MV-4-11 (cell line): ENCODE results near the gene AADAT.

Experiments used
- DNase-seq: peaks from one replicate; lab custom pipeline; 2025; lab: John Stamatoyannopoulos, UW

Gene AADAT

GRCh38 chr4:170033999-170034398 is 55.8 kb downstream of the AADAT start:
- no peak for DNase-seq

DNA sequence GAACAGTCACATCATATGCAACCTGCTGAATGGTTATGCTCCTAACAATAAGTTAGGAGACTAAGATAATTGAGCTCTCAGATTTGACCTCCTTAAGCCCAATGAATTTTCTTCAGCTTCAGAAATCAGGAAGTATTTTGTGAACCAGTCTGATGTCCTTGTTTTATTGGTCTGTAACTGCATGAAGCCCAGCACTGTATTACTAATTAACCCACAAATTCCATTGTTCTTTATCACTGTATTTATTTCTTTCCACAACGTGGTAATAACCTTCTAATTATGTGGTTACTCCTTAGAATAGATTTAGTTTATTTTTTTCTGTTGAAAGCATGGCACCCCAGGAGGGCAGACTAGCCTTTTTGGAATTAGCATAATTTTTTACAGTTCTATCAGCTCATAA is 59.6 kb downstream of the AADAT start:
- no peak for DNase-seq

- DNase-seq = peak; percentile 84
These were observed 62.5 kb downstream of the AADAT start for GRCh38 chr4:170027181-170027829.

GRCh38 chr4:170026253-170027021 is 63.3 kb downstream of the AADAT start, which contains the start of gene MFAP3L:
MFAP3L (minus strand) TSS chr4:170026395; CDS start chr4:170005877, 20,518 bp downstream.
- peak; percentile 40 for DNase-seq

- no peak for DNase-seq
These were observed 64.1 kb downstream of the AADAT start for GRCh38 chr4:170025523-170026252.

DNA sequence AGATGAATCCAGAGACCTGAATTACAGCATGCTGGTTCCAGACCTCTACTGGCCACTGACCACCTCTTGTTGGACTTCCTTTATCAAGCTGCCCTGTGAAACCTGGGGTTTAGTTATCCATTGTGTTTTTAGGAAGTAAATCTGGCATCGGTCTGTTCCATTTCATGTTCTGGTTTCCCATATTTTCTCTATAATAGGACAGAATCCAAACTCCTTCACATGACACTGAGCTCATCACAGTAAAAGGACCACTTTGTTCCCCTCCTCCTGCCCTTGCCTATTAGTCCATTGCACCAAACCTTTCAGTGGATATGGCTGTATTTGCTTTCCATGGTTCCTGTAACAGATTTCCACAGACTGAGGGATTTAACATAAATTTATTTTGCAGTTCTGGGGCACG is 67.5 kb downstream of the AADAT start:
- DNase-seq = no peak

- DNase-seq = no peak
These were observed 72.5 kb downstream of the AADAT start for GRCh38 chr4:170017252-170017651.

DNA sequence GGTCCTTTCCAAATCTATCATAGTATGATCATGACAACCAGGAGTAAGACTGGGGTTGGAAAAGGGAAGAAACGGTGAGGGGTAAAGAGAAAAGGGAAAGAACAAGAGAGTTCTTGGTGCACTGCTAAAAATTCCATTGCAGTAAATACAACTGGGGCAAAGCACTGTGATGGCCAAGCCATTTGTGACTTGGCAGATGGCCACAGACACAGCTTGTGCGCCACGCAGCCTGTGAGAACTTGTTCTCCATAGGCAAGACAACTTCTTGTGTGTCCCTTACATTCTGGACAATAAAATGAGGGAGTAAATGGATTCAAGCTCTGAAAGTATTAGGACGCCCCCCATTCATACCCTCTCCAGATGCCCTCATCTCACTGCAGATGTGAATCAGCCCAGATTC is 74.5 kb downstream of the AADAT start:
- no peak for DNase-seq

DNA sequence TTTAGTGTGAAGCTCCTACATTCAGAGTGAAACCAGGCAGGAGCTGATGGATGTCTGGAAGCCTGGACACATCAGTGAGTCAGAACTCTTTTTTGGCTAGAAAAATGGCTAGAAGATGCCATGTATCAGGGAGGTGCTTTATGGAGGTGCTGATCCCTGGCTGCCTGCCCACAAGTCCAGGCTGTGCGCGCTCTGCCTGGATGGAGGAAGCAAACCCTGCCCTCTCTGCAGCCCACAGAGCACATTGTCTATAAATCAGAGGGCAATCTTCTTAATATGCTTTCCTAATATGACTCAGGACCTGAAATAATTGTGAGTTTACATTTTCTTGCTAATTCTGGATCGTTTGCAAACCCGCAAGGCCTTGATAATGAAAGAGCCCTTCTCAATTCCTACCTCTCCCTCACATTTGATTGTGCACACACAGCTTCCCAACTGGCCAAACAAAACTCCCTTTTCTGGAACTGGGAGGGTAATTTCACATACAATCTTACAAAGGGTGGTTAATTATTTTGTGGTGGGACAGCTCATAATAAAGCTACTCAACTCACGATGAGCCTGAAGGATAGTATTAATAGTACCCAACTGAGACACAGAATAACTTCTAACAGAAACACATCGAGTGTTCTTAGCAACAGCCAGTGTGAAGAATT is 75.3 kb downstream of the AADAT start:
- DNase-seq = no peak

- DNase-seq = no peak
These were observed 77.2 kb downstream of the AADAT start for GRCh38 chr4:170012629-170012958.

DNA sequence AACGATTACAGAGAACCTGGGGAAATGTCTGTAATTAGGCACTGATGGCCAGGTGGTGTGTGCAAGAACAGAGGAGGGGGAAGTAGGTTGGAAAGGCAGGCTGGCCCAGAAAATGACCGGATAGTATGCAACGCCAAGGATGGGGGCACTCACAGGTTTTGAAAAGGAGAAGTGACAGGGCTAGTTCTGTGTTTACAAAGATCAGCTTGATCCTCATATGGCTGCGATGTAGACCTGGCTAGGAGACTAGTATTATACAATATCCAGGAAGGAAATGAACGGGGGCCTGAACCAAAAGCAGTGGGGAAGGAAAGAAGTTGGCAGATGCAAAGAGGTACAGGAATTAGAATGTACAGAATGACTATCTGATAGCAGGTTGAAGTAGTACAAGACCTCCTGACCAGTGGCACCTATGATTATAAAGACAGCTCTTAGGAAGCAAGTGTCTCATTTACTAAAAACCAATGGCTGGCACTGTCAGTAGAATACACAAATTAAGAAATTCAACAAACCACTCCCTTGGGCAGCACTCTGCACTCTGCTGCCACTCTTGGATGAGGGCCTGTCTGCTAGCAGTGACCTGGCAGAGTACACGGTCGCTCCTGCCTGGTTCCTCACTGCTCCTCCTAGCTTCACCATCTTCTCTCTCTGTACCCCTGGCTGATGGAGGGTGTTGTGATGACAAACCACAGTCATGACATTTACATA is 77.7 kb downstream of the AADAT start:
- no peak for DNase-seq
